GM12878 (cell line): Measurements from ENCODE around the gene NUPR1. TPM values are rescaled to one million over a fixed set of nuclear protein-coding genes. Genes with fewer than 3 reads are reported as not detected.

ENCODE experiments used
- CBFB ChIP-seq: IDR thresholded peaks from 2 replicates; pipeline ENCODE4 v1.6.1; 2016; ENCODE audit warnings: antibody characterized with exemption, low read depth
- CREB1 ChIP-seq: IDR thresholded peaks from 2 replicates; pipeline ENCODE4 v1.6.1; 2012; ENCODE audit warnings: low read depth, mild to moderate bottlenecking, inconsistent platforms
- CREM ChIP-seq: IDR thresholded peaks from 2 replicates; pipeline ENCODE4 v1.6.1; 2014; ENCODE audit warnings: antibody characterized with exemption, low read depth
- DPF2 ChIP-seq: fragments of 450-650 bp; IDR thresholded peaks from 2 replicates; pipeline ENCODE4 v1.6.1; 2017; ENCODE audit warnings: mild to moderate bottlenecking
- E4F1 ChIP-seq: fragments of 450-650 bp; IDR thresholded peaks from 2 replicates; pipeline ENCODE4 v1.6.1; 2018; ENCODE audit warnings: borderline replicate concordance, mild to moderate bottlenecking; ENCODE audit not compliant: partially characterized antibody
- EP300 ChIP-seq, 2 experiments: fragments of 150-350 bp in 1 of 2; IDR thresholded peaks; 2 replicates each; pipeline ENCODE4 v1.6.1; 2011 to 2012; ENCODE audit warnings: low read depth in 2 of 2, low read length in 2 of 2, borderline replicate concordance in 1 of 2, improper control_type of control experiment in 1 of 2, inconsistent platforms in 1 of 2; ENCODE audit not compliant: control insufficient read depth in 1 of 2
- ETV6 ChIP-seq, 2 experiments: fragments of 450-650 bp in 1 of 2; IDR thresholded peaks in 1 of 2; conservative IDR thresholded peaks in 1 of 2; 2 replicates each; pipeline ENCODE4 v1.6.1; 2014; ENCODE audit warnings: antibody characterized with exemption in 1 of 2, borderline replicate concordance in 1 of 2, low read depth in 1 of 2, mild to moderate bottlenecking in 1 of 2, moderate library complexity in 1 of 2
- FOXM1 ChIP-seq: IDR thresholded peaks from 2 replicates; pipeline ENCODE4 v1.6.1; 2012; ENCODE audit warnings: low read depth, mild to moderate bottlenecking, inconsistent platforms, low read length, moderate library complexity
- IRF4 ChIP-seq: IDR thresholded peaks from 2 replicates; pipeline ENCODE4 v1.6.1; 2011; ENCODE audit warnings: low read depth, low read length
- MEF2B ChIP-seq: fragments of 450-650 bp; IDR thresholded peaks from 2 replicates; pipeline ENCODE4 v1.6.1; 2018; ENCODE audit warnings: mild to moderate bottlenecking, moderate library complexity; ENCODE audit not compliant: partially characterized antibody, poor library complexity, severe bottlenecking
- NFYB ChIP-seq: IDR thresholded peaks from 2 replicates; pipeline ENCODE4 v1.6.1; 2011; ENCODE audit warnings: low read depth, mild to moderate bottlenecking, low read length, improper control_type of control experiment, moderate library complexity; ENCODE audit not compliant: insufficient read depth
- NR2C1 ChIP-seq: fragments of 450-650 bp; IDR thresholded peaks from 2 replicates; pipeline ENCODE4 v1.6.1; 2017; ENCODE audit warnings: antibody characterized with exemption, mild to moderate bottlenecking, moderate library complexity
- NR2C2 ChIP-seq: IDR thresholded peaks from 2 replicates; pipeline ENCODE4 v1.6.1; 2011; ENCODE audit warnings: borderline replicate concordance, low read depth; ENCODE audit not compliant: control insufficient read depth, insufficient read length
- PAX8 ChIP-seq: fragments of 450-650 bp; IDR thresholded peaks from 2 replicates; pipeline ENCODE4 v1.6.1; 2017; ENCODE audit warnings: mild to moderate bottlenecking, moderate library complexity
- SREBF2 ChIP-seq: IDR thresholded peaks from 2 replicates; pipeline ENCODE4 v1.6.1; 2012; ENCODE audit warnings: mild to moderate bottlenecking, low read length
- SRF ChIP-seq, 2 experiments: IDR thresholded peaks; 2 replicates each; pipeline ENCODE4 v1.6.1; 2011; ENCODE audit warnings: low read depth in 2 of 2, low read length in 2 of 2, mild to moderate bottlenecking in 1 of 2, moderate library complexity in 1 of 2
- STAT1 ChIP-seq: fragments of 450-650 bp; conservative IDR thresholded peaks from 2 replicates; pipeline ENCODE4 v1.6.1; 2014; ENCODE audit warnings: antibody characterized with exemption, mild to moderate bottlenecking
- STAT3 ChIP-seq: IDR thresholded peaks from 2 replicates; pipeline ENCODE4 v1.6.1; 2011; ENCODE audit warnings: low read depth, low read length, improper control_type of control experiment
- SUPT20H ChIP-seq: IDR thresholded peaks from 2 replicates; pipeline ENCODE4 v1.6.1; 2011; ENCODE audit warnings: low read depth, mild to moderate bottlenecking, low read length, moderate library complexity, borderline replicate concordance; ENCODE audit not compliant: control insufficient read depth
- TARDBP ChIP-seq: IDR thresholded peaks from 2 replicates; pipeline ENCODE4 v1.6.1; 2016; ENCODE audit warnings: borderline replicate concordance
- ZNF274 ChIP-seq: IDR thresholded peaks from one replicate; pipeline ENCODE4 v1.8.0; 2011; ENCODE audit not compliant: insufficient read length, insufficient read depth
- ZNF592 ChIP-seq: fragments of 450-650 bp; IDR thresholded peaks from 2 replicates; pipeline ENCODE4 v1.6.1; 2017; ENCODE audit warnings: mild to moderate bottlenecking, moderate library complexity
- polyA plus RNA-seq, 11 experiments: library from polyadenylated mRNA; depleted of rRNA in 4 of 11; unstranded in 6 of 11; stranded (reverse) in 5 of 11; fragments of >200 nt; fragmentation: Nextera tagmentation in 4 of 11; fragmentation: Illumina TruSeq in 1 of 11; extraction: Ambion mirVana in 4 of 11; extraction: Trizol in 1 of 11; gene quantifications; 1 replicate in 1 of 11; 2 replicates in 10 of 11; pipeline versions ENCODE4 v1.2.1 to v1.2.3, GENCODE V29; 2011 to 2016; ENCODE audit warnings: inconsistent platforms in 2 of 11, missing spikeins in 2 of 11, low read depth in 1 of 11
- total RNA-seq, 4 experiments: library from RNA; depleted of rRNA in 3 of 4; stranded (reverse); fragments of >200 nt in 3 of 4; fragmentation: Illumina TruSeq in 1 of 4; extraction: Trizol in 1 of 4; gene quantifications; 2 replicates each; pipeline versions ENCODE4 v1.2.1 to v1.2.3, GENCODE V29; 2013 to 2021
- TF ChIP-seq, protein P1 (sequence below): fragments of 450-650 bp; IDR thresholded peaks from 2 replicates; pipeline ENCODE4 v1.6.1; 2014; ENCODE audit warnings: mild to moderate bottlenecking

NUPR1 gene
- total and polyA plus RNA-seq, 10 of the 15 experiments (the other 5 are each of a cell fraction or from before 2014, with no cell fraction given) = 0.04 to 0.78 (median 0.17) TPM; not detected in 2

- no peak for TF ChIP-seq ZNF592
- TF ChIP-seq STAT3 = no peak
- peak; percentile 37; the same call in 1 of the 2 replicates for TF ChIP-seq TARDBP
- TF ChIP-seq SREBF2 = no peak
- peak; percentile 72 for TF ChIP-seq CREM
- 0 out of 2 replicates have a peak, but pooled peaks have one; percentile 65 for TF ChIP-seq IRF4
- TF ChIP-seq NR2C1 = peak; percentile 39; the same call in 1 of the 2 replicates
- no peak for TF ChIP-seq ZNF274
- no peak for TF ChIP-seq STAT1
- peak; percentile 80 for TF ChIP-seq MEF2B
- TF ChIP-seq NFYB = peak; percentile 36; the same call in 1 of the 2 replicates
- TF ChIP-seq SUPT20H = no peak
- TF ChIP-seq EP300 (IDR thresholded peaks at IDR 0.05; ENCODE audit: borderline replicate concordance in 1 of 2, control insufficient read depth in 1 of 2, low read depth in 2 of 2, low read length in 2 of 2) = peak; percentile 66 to 74; a peak in 2 of 4 replicates
- TF ChIP-seq DPF2 = peak; percentile 82
- TF ChIP-seq PAX8 = no peak
- TF ChIP-seq SRF (IDR thresholded peaks at IDR 0.05; ENCODE audit: low read depth in 2 of 2, low read length in 2 of 2) = no peak
- TF ChIP-seq ETV6 (conservative IDR thresholded peaks at IDR 0.05 in 1 of 2, IDR thresholded peaks at IDR 0.05 in 1 of 2; ENCODE audit: borderline replicate concordance in 1 of 2, low read depth in 1 of 2) = peak in 1 of 2 experiments; percentile 92; a peak in 2 of 4 replicates
- no peak for TF ChIP-seq FOXM1
- peak; percentile 93 for TF ChIP-seq CBFB
- TF ChIP-seq, protein P1, sequence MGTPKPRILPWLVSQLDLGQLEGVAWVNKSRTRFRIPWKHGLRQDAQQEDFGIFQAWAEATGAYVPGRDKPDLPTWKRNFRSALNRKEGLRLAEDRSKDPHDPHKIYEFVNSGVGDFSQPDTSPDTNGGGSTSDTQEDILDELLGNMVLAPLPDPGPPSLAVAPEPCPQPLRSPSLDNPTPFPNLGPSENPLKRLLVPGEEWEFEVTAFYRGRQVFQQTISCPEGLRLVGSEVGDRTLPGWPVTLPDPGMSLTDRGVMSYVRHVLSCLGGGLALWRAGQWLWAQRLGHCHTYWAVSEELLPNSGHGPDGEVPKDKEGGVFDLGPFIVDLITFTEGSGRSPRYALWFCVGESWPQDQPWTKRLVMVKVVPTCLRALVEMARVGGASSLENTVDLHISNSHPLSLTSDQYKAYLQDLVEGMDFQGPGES = no peak
- TF ChIP-seq NR2C2 = no peak
- peak; percentile 93 for TF ChIP-seq CREB1
- no peak for TF ChIP-seq E4F1
Observed at GRCh38 chr16:28494121-28494851, 44.5 kb downstream of the NUPR1 start, which contains the start of gene APOBR (continued).
